Right ventricle myocardium inferior (tissue), 1 donor: ENCODE results near the gene NBEA. TPM values are rescaled to one million over a fixed set of nuclear protein-coding genes. Genes with fewer than 3 reads are reported as not detected.
"Not testable (repeated sequence)": the region's sequence is repeated elsewhere in the genome, so short reads cannot be mapped to it uniquely, and the experiment has no call there.

Experiments used
- ATAC-seq: fragments of 200-7000 bp; cut with Tn5 transposase; one replicate; pipeline ENCODE4 v1.9.1; 2020; ENCODE audit warnings: mild to moderate bottlenecking, moderate library complexity
- DNase-seq: peaks from one replicate; pipeline ENCODE4 v3.0.0; 2021; ENCODE audit errors: missing footprints
- intact Hi-C: fragments of 100-400 bp; cut with DNase I; formaldehyde crosslinking; loops from one replicate; pipeline ENCODE4 v1.11.0; 2022
- total RNA-seq: library from RNA; stranded (reverse); fragmentation: NEBNext Ultra II Directional; extraction: Animal tissue kit (Norgen Biotek cat#: 25700); gene quantifications from one replicate; pipeline ENCODE4 v1.2.1, GENCODE V29; 2021
- donor health status: DM: no; HTN: yes; CAD: no; lungs with severe emphysema.

Gene NBEA
- total RNA-seq, 1 donor from 2014 or later: 17.2 TPM

DNA sequence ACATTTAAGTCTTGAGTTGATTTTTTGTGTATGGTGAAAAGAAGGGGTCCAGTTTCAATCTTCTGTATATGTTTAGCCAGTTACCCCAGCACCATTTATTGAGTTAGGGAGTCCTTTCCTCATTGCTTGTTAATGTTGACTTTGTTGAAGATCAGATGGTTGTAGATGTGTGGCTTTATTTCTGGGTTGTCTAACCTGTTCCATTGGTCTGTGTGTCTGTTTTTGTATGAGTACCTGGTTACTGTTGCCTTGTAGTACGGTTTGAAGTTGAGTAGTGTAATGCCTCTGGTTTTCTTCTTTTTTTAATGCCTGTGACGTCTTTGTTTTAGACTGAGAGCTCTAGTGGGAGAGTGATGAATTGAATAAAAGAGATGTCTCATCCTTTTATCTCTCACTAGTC, 83.2 kb downstream of the NBEA start:
- intact Hi-C loops: no loop called here
- DNase-seq (no peak), ATAC-seq (no peak)

DNA sequence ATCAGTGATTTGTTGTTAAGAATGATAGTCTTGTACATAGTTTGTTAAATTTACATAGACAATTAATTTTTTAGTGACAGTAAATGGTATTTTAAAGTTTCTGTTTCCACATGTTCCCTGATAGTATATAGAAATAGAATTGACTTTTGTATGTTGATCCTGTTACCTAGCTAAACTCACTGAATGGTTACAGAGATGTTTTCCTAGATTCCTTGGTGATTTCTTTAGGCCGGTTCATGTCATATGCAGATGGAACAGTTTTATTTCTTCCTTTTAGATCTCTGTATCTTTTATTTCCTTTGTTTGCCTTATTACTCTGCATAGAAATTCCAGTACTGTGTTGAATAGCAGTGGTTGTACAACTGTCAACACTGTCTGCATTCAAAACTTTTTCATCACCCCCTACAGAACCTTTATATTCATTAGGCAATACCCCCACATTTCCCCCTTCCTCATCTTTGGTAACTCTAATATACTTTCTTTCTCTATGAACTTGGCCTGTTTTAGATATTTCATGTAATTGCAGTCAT, 86.3 kb downstream of the NBEA start:
- ATAC-seq (no peak), DNase-seq (no peak)
- intact Hi-C loops: no loop called here

DNA sequence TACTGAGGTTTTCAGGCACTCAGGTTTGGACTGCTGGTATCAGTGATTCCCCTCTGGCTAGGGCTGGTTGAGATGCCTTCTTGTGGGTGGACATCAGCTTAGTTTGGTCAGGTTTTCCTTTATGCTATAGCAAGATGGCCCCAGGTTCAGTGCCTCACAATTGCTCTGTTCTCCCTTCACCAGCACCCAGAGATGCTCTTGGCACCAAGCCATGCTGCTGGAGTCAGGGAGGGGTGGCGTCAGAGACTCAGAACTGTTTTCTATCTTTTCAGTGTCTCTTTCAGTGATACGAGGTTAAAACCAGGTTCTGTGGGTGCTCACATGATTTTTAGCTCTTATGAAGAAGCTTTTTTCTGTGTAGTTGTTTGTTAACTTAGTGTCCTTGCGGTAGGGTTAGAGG, 96.9 kb downstream of the NBEA start:
- ATAC-seq (no peak), DNase-seq (no peak)
- intact Hi-C loops: no loop called here

DNA sequence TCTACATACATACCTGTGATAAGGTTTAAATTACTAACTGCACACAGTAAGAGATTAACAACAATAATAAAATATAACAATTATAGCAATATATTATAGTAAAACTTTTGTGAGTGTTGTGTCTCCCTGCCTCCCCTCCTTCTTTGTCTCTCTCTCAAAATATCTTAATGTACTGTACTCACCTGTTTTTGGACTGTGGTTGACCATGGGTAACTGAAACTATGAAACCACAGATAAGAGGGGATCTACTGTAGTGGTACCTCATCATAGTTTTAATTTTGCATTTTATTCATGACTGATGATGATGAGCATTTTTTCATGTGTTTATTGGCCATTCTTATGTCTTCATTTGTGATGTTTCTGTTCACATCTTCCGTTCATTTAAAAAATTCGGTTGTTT, 104.5 kb downstream of the NBEA start:
- DNase-seq: no peak
- intact Hi-C loops: no loop called here

DNA sequence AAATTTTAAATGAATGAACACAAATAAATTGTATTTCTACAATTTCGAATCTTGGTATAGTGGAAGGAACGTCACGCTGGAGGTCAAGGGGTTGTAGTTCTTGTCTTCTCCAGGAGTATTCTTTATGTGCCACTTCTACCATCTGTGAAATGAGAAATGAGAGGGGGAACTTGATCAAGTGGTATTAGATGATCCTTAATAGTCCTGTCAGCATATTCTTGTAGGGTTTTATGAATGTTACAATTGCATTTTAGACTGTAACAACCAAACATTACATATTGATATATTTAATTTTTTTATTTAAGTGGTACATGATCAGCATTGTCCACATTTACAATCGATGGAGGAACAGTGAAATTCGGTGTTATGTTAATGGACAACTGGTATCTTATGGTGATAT, 113.6 kb downstream of the NBEA start:
- ATAC-seq (no peak), DNase-seq (no peak)

More for the DNA sequence above, 104.5 kb downstream of the NBEA start:
- no peak for ATAC-seq

DNA sequence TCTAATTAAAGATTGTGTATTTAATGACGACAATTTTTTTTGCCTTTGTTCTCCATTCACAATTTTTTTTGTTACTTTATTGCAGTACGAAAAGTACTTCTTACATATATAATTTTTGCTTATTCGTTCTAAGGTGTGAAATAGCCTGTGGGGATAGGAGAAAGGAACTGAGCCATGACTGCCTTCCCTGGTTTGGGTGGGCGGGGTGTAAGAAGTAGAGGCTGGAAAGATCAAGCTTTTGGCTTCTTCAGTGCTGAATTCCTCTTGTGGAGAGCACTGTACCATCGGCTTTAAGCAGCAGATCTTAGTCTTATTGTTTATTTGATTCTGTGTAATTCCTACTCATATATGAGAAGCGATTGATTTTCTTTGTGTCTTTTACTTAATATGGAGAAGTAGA, 115.8 kb downstream of the NBEA start:
- DNase-seq (no peak), ATAC-seq (no peak)
- intact Hi-C loops: no loop called here

More for the DNA sequence above, 113.6 kb downstream of the NBEA start:
- intact Hi-C loops: no loop called here

DNA sequence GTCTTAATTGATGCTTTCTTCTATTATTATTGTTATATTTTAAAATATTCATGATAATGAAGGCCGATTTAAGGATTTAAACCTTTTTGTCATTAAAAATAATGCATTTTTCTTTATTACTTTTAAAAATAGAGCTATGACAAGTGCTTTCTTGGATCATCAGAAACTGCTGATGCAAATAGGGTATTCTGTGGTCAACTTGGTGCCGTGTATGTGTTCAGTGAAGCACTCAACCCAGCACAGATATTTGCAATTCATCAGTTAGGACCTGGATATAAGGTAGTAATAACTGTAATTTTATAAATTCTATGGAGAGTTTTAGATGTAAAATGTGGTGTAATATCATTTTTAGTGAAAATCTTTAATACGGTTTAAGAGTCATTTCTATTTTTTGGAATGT, 116.5 kb downstream of the NBEA start:
- DNase-seq, intact Hi-C loops, ATAC-seq: not testable (repeated sequence)

DNA sequence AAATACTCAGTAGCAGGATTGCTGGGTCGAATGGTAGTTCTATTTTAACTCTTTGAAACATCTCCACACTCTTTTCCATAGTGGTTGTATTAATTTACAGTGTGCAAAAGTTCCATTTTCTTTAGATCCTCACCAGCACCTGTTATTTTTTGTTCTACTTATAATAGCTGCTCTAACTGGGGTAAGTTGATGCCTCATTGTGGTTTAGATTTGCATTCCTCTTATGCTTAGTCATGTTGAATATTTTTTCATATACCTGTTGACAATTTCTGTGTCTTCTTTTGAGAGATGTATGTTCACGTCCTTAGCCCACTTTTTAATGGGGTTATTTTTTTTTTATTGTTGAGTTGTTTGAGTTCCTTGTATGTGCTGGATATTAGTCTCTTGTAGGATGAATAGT, 144.6 kb downstream of the NBEA start:
- ATAC-seq (no peak), DNase-seq (no peak)
- intact Hi-C loops: no loop called here

DNA sequence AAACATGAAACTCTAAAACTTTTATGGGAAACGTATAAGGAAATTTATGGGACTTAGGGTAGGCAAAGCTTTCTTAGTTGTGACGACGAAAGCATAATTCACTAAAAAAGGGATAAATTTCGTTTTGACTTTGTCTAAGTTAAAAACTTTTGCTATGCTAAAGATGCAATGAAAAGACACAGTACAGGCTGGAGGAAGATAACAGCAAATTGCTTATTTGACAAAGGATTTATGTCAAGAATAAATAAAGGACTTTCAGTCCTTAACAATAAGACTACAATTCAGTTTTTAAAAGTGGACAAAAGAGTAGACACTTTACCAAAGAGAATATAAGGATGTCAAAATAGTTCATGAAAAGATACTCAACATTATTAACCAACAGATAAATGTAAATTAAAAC, 150.2 kb downstream of the NBEA start:
- ATAC-seq (no peak), DNase-seq (no peak)
- intact Hi-C loops: no loop called here

DNA sequence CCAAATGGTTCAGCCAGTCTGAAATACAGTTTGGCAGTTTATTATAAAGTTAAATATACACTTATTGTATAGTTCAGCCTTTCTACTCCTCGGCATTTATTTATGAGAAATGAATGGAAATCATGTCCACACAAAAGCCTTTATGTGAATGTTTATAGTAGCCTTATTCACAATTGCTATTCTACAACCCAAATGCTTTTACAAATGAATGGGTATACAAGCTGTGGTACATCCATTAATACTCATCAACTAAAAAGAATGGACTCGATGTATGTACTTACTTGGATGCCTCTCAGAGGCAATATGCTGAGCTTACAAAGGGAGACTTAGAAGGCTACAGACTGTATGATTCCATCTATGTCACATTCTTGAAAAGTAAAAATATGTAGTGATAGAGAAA, 150.7 kb downstream of the NBEA start:
- ATAC-seq (no peak), DNase-seq (no peak)
- intact Hi-C loops: no loop called here

DNA sequence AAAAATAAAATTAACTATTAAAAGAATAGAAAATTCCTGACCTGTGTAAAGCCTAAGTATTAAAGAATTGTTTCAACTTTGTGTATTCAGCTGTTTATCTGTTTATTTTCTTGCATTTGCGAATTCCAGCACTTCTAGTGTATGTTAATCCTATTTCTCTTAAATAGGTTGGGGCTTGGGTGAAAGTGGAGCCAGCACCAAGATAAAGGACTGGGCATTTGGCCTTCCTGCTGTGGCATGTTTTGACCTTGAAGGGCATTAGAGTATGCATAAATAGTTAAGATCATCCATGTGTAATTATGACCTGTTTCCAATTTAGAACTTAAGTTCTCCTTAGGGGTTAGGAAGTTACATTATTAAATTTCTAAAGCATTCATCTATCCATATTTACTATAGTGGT, 151.3 kb downstream of the NBEA start:
- DNase-seq (no peak), ATAC-seq (no peak)
- intact Hi-C loops: no loop called here

DNA sequence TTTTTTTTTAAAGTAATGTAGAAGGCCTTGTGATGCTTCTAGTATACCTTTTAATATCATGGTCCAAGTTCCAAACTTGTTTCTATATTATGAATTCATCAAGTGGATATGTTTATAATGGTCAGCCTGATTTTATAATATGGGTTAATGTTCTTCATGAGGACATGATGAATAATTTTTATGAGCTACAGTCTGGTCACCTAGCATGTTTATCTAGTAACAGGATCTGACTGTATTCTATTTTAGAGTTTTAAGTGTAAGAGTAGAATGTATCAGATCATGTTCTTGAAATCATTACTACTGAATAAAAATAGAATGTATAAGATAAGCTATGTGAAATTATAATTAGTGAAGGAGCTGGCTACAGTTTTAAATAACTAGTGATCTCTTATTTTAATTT, 164.7 kb downstream of the NBEA start:
- ATAC-seq, DNase-seq, intact Hi-C loops: not testable (repeated sequence)

DNA sequence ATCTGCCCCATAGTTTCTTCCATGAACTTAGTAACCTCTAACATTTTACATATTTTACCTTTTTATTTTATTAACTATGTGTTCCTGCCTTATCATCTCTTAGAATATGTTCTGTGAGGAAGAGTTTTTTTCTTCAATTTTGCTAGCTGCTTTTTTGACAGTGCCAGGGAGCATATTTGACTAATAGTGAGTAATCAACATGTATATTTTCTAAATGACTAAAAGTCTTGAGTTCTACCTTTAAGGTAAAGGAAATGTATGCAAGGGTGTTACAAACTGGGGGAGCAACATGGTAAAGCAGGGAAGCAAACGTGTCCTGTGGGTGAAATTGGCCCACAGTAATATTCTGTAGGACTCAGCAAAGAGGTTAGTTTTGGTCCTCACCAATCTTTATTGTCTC, 165.5 kb downstream of the NBEA start:
- ATAC-seq: no peak
- intact Hi-C loops: no loop called here
- no peak for DNase-seq

DNA sequence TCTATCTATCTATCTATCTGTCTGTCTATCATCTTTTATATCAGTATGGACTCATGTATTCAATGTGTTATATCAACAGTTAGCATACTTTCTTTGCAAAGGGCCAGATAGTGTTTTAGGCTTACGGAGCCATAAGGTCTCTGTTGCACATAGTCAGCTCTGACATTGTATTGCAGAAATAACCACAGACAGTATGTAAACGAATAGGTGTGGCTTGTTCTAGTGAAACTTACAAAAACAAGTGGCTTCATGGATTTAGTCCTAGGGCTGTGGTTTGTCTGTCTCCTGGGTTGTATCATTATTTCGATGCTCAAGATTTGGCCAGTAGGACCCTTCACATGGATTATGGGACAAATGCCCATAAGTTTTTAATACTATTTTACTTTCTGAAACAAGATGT, 171.5 kb downstream of the NBEA start:
- intact Hi-C loops, ATAC-seq, DNase-seq: not testable (repeated sequence)

DNA sequence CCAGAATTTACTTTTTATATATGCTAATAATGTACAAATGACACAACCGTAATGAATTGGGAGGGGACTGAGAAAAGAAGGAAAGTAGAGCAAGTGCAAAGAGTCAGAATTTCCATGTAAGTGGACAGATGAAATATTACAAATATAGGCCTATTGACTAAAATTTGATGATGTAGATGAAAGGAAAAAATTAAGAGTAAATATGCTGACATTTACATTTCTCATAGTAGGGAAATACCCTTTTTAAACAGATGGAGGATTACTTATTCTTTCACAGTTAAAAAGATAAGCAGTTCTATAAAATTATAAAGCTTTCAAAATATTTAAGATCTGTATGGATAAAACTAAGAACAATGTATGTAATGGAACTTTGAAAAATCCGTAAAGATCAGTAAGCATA, 185.4 kb downstream of the NBEA start:
- intact Hi-C loops: no loop called here
- no peak for ATAC-seq

DNA sequence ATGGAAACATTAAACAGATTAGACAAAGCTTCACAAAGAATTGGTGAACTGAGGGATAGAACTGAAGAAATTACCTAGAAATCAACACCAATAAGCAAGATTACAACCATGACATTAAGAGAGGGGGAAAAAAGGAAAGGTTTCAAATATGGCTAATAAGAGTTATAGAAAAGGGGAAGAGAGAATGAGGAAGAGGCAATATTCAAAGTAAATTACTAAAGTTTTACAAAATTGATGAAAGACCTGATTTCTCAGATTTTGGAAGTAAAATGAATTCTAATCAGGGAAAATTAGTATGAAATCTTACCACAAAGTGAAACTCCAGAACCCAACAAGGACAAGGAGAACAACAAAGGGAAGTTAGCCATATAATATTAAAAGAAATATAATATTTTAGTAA, 187.4 kb downstream of the NBEA start:
- ATAC-seq: no peak
- intact Hi-C loops: no loop called here
- DNase-seq: no peak

More for the DNA sequence above, 185.4 kb downstream of the NBEA start:
- DNase-seq: no peak

DNA sequence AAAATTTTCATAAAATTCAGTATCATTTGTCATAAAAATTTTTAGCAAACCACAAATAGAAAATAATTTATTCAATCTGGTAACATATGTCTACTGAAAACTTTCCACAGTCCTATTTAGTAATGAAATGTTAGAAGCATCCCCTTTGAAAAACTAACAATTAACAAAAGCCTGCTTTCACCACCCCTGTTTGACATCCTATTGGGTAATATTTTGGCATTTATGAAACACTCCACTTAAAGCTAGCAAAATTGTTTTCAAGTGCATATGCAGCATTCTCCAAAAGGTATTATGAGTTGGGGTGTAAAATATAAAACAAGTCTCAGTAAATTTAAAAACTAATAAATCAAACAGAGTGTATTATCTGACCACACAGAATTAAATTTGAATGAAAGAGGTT, 189.4 kb downstream of the NBEA start:
- intact Hi-C loops: no loop called here
- DNase-seq: no peak
- ATAC-seq: no peak

DNA sequence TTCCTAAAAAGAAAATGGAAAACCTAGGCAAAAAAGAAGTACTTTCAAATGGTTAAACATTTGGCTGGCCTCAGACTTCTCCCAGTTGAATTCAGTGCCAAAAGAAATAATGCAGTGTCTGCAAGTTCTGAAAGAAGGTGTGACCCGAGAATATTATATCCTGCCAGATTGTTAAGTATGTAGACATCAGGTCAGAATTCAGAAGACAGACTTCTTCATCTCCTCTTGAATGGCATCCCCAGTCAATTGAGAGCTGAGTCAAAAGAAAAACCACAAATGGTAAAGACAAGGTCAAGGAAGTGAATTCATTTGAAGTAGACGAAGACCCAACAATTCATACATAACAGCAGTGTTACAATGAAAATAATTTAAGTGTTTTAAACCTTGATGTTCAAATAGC, 194.5 kb downstream of the NBEA start:
- ATAC-seq: no peak
- no peak for DNase-seq
- intact Hi-C loops: no loop called here

DNA sequence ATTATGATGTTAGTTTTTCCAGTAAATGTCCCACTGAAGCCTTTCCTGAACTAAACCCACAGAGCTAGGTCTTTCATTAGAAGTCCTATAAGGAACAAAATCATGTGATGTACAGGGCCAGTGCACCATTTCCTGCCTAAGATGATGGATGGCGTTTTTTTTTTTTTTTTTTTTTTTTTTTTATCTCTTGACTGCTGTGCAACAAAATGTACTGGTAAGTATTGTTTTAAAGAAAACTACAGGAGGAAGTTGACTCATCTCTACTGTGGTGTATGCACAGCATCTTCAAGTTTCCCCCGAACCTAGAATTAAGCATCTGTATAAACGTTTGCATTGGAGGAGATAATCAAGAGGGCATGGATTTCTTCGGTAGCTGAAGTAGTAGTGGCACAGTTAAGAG, 197.5 kb downstream of the NBEA start:
- DNase-seq (no peak), ATAC-seq (no peak)
- intact Hi-C loops: no loop called here

DNA sequence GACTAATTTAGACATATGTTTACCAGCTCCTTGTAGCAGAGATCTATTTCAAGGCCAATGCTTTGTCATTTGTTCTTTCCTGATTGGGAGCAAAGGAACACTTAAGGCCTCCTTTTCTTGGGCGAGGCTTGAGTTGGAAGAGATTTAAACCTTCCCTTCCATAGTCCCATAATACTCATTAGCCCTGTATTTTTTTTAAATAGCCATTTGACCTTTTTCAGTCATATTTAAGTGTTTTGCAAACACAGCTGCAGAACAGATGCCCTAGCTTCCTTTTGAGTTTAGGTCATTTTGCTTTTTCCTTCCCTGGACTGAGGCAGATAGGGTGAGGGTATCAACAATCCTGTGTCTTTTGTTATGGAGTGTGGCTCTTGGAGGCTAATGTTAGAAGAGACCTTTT, 198.3 kb downstream of the NBEA start:
- intact Hi-C loops: no loop called here
- no peak for ATAC-seq
- no peak for DNase-seq

DNA sequence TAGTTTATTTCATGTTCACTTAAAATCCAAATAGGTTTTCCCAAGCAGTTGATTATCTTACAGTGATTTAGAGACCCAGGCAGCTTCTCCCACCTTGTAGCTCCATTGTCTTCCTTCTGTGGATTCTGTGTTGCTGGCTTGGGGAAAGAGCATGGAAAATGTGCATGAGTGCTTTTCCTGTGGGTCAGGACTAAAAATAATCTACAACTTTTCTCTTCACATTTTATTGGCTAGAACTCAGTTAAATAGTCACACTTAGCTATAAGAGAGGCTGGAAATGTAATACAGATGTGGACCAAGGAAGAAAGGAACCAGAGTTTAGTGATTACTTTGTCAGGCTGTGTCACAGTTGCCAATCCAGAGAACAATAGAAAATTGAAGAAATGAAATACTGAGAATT, 198.8 kb downstream of the NBEA start:
- ATAC-seq: no peak

DNA sequence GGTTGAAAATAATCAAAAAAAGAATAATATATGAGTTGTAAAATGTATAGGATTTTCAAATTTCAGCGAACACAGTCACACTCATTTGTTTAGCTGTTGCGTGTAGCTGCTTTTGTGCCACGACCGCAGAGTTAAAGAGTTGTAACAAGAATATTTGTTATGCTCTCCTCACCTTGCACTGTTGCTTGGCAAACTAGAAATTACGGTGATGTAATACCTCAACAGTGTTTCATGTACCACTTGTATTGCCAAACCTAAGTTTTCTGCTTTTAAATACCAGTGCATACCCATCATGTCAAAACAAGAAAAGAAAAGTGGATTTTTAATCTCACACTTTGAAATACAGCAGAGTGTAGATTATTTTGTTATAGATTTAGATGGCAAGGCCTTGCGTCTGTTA, 201.1 kb downstream of the NBEA start:
- no peak for DNase-seq
- no peak for ATAC-seq

More for the DNA sequence above, 198.8 kb downstream of the NBEA start:
- intact Hi-C loops: no loop called here
- no peak for DNase-seq

More for the DNA sequence above, 201.1 kb downstream of the NBEA start:
- intact Hi-C loops: no loop called here
